SK-N-SH (cell line): Measurements from ENCODE around the gene SCAND1.
A peak's percentile ranks its signal among the peaks of the same experiment; 100 is the strongest.

Source experiments
- CTCF ChIP-seq: fragments of 200-600 bp; sonication (generic); IDR thresholded peaks from 2 replicates; pipeline ENCODE4 v1.6.1; 2017; ENCODE audit warnings: antibody characterized with exemption, mild to moderate bottlenecking, moderate library complexity
- PBX3 ChIP-seq: IDR thresholded peaks from 2 replicates; pipeline ENCODE4; 2012

DNA sequence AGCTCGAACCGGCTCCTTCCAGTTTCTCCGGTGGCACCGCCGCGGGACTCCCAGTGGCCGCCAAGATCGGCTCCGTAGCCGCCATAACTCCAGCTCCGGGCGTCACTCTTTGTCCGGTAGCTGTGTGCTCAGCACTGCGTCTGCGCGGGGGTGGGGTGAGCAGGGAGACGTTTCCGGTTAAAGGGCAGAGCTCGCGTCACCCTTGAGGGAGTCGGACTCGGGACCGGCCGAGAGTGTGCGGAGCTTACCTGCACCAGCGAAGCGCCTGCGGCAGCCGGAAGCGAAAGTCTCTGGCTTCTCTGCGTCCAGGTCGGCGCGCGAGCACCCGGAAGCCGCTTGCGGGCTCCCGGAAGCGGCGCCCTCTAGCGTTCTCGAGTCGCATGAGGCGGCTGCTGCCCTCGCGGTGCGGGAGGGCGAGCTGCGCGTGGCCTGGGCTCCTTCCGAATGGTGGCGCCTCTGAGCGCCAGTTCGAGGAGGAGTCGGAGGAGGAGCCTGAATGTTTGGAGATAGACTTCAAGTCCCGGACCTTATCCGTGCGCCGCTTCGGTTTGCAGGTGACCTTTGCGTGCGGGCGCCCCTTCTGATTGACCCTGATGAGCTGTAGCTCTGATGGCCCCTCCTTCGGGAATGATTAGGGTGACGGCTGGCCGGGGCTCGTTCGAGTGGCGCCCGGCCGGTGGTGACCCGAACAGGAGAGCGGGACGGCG, at the start of gene SCAND1:
- TF ChIP-seq CTCF, result peak; percentile 93
- 0 out of 2 replicates have a peak, but pooled peaks have one; percentile 8 for TF ChIP-seq PBX3
